ENCODE data around the gene PPP6R2. TPM values are rescaled to one million over a fixed set of nuclear protein-coding genes. Genes with fewer than 3 reads are reported as not detected.
A peak's percentile ranks its signal among the peaks of the same experiment; 100 is the strongest.

PPP6R2 gene
- total RNA-seq, 2 experiments from 2014 or later = 38.3 to 41.2 TPM

- no peak for DNase-seq
- Mint-ChIP-seq H3K9me3 (no peaks in the 10 kb centered on the region), H3K27ac (no peak overlapping the region), H3K4me3 (no peak overlapping the region), H3K4me1 (peaks cover 12% of the 10 kb centered on the region), H3K36me3 (no peaks in the 10 kb centered on the region), H3K27me3 (peaks cover 3% of the 10 kb centered on the region)
Measured at GRCh38 chr22:50311606-50312351, 31.3 kb upstream of the PPP6R2 start.

- no peaks in the 10 kb centered on the region for H3K36me3 Mint-ChIP-seq
- H3K27me3 Mint-ChIP-seq = peaks cover 3% of the 10 kb centered on the region
- H3K27ac Mint-ChIP-seq = no peak overlapping the region
- peaks cover 12% of the 10 kb centered on the region for H3K4me1 Mint-ChIP-seq
- no peak for DNase-seq
- H3K9me3 Mint-ChIP-seq = no peaks in the 10 kb centered on the region
- no peak overlapping the region for H3K4me3 Mint-ChIP-seq
Measured at GRCh38 chr22:50312371-50312770, 30.8 kb upstream of the PPP6R2 start.

GRCh38 chr22:50313021-50313420 is 30.1 kb upstream of the PPP6R2 start:
- DNase-seq = no peak
- no peak overlapping the region for H3K27ac Mint-ChIP-seq
- H3K4me3 Mint-ChIP-seq = no peak overlapping the region
- no peaks in the 10 kb centered on the region for H3K9me3 Mint-ChIP-seq
- H3K27me3 Mint-ChIP-seq = peaks cover 3% of the 10 kb centered on the region
- no peaks in the 10 kb centered on the region for H3K36me3 Mint-ChIP-seq
- H3K4me1 Mint-ChIP-seq = peaks cover 12% of the 10 kb centered on the region

DNA sequence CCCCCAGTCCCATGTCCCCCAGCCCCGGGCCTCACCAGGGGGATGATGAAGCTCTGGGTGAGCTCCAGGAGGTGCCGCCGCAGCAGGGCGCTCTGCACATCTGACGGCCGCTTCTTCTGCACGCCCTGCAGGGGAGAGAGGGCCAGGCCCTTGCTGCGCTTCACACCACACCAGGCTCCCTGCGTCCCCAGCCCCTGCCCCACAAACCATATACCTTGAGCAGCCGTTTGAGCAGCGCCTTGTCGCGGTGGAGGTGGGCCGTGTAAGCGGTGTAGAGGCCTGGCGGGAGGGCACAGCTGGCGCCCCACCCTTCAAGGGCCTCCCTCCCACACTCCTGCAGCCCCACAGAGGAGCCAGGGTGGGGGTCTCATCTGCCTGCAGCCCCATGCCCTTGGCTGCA is 29.5 kb upstream of the PPP6R2 start:
- Mint-ChIP-seq H3K4me1 (peaks cover 12% of the 10 kb centered on the region), H3K27me3 (peaks cover 3% of the 10 kb centered on the region), H3K9me3 (no peaks in the 10 kb centered on the region), H3K4me3 (peak overlapping the region; percentile 88), H3K36me3 (no peaks in the 10 kb centered on the region), H3K27ac (peak overlapping the region; percentile 83)
- DNase-seq = no peak

DNA sequence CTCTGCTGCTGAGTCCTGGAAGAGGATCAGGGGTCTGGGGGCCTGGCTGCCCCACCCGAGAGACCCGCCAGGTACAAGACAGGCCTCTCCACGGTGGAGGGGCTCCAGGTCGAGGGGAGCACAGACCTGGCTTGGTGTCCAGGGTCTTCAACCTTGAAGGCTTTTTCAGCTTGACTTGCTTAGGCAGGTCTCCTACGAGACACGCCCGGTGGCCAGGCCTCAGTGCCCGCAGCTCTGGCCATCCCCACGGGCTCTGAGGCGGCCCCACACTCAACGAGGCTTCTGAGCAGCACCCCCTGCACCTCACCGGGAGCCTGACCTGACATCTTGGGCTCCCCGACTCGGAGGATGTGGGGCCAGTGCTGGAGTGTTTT is 29.1 kb upstream of the PPP6R2 start:
- Mint-ChIP-seq H3K27me3 (no peaks in the 10 kb centered on the region), H3K9me3 (no peaks in the 10 kb centered on the region)
- DNase-seq = peak; percentile 29

DNA sequence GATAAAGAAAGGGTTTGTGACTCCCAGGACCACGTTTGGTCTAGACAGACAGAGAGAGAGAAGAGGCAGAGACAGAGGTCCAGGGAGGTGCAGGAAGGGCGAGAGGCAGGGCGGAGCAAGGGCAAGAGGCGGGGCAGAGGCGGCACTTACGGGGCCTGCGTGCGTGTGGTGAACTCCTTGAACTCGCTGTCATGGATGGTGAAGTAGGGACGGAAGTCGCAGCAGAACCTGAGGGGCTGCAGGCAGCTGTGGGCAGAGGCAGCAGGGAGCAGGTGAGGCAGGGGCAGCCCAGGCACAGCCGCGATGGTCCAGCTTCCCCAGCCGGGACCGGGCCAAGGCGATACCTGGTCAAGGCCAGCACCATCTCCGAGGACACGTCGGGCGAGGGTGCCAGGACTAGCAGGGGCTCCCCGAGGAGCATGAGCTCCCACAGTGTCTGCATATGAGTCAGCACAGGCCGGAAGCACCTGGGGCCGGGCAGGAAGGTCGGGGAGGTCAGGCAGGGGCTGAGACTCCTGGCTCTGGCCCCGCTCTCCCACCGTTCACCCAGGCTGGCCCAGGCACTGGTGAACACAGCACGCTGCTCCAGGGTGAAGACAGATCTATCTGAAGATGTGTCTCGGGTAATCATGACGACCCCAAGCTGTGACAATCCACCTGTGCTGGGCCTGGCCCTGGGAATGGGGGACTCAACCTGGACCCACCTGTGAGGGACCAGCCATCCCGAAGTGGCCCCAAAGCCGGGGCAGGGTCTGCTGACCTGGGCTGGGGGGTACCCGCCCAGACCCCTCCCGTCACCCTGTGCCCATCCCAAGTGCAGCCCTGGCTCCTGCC is 28.5 kb upstream of the PPP6R2 start:
- H3K36me3 Mint-ChIP-seq = no peaks in the 10 kb centered on the region
- peaks cover 10% of the 10 kb centered on the region for H3K4me1 Mint-ChIP-seq
- H3K27me3 Mint-ChIP-seq = no peaks in the 10 kb centered on the region
- no peaks in the 10 kb centered on the region for H3K9me3 Mint-ChIP-seq
- peak overlapping the region; percentile 83 for H3K27ac Mint-ChIP-seq
- DNase-seq = peak; percentile 82
- peak overlapping the region; percentile 88 for H3K4me3 Mint-ChIP-seq

More for the DNA sequence above, 29.1 kb upstream of the PPP6R2 start:
- peak overlapping the region; percentile 88 for H3K4me3 Mint-ChIP-seq
- H3K4me1 Mint-ChIP-seq = peaks cover 10% of the 10 kb centered on the region
- H3K36me3 Mint-ChIP-seq = no peaks in the 10 kb centered on the region
- H3K27ac Mint-ChIP-seq = peak overlapping the region; percentile 83

GRCh38 chr22:50315289-50316113 is 27.6 kb upstream of the PPP6R2 start:
- Mint-ChIP-seq H3K4me1 (peaks cover 10% of the 10 kb centered on the region), H3K27me3 (no peaks in the 10 kb centered on the region), H3K36me3 (no peaks in the 10 kb centered on the region), H3K27ac (no peak overlapping the region), H3K4me3 (peak overlapping the region; percentile 88), H3K9me3 (no peaks in the 10 kb centered on the region)
- no peak for DNase-seq

DNA sequence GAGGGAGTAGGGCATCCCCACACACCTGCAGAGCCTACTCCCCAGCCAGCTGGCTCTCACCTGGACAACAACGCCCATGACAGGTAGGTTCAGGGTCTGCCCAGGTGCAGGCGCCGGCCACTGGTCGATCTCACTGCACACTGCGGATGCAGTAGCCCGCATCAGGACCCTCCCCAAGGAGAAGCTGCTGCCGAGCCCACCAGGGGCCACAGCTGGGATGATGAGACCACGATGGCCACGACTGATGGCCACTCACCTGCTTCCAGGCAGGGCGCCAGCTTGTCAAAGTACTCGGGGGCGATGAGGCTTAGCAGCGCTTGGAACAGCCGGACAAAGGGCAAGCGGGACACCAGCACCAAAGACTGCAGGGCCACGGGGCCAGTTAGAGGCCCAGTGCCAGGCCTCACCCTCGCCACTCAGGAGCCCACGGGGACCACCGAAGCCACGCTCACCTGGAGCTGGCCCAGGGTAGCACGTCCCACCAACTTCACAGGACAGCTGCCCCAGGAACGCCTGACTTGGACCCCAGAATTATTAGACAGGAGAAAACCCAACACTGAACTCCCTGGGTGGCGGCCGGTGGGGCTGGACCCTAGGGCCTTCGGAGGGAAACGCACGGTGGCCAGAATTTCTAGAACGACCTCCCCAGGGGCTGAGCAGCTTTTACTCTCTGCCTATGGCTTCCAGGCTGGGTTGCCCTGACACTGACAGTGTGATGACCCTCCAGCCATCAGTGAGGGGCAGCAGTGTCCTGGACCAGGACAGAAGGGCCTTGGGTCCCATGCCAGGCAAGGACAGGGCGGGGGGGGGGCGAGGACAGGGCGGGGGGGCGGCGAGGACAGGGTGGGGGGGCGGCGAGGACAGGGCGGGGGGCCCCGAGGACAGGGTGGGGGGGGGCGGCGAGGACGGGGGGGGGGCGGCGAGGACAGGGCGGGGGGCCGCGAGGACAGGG is 26.7 kb upstream of the PPP6R2 start:
- Mint-ChIP-seq H3K9me3 (no peaks in the 10 kb centered on the region), H3K4me1 (peaks cover 10% of the 10 kb centered on the region), H3K27me3 (no peaks in the 10 kb centered on the region), H3K4me3 (no peak overlapping the region), H3K27ac (no peak overlapping the region), H3K36me3 (no peaks in the 10 kb centered on the region)
- no peak for DNase-seq

- no peak for DNase-seq
- Mint-ChIP-seq H3K4me1 (peaks cover 10% of the 10 kb centered on the region), H3K27me3 (no peaks in the 10 kb centered on the region), H3K9me3 (no peaks in the 10 kb centered on the region), H3K4me3 (no peak overlapping the region), H3K36me3 (no peaks in the 10 kb centered on the region), H3K27ac (no peak overlapping the region)
Measured at GRCh38 chr22:50317178-50317577, 25.9 kb upstream of the PPP6R2 start.

DNA sequence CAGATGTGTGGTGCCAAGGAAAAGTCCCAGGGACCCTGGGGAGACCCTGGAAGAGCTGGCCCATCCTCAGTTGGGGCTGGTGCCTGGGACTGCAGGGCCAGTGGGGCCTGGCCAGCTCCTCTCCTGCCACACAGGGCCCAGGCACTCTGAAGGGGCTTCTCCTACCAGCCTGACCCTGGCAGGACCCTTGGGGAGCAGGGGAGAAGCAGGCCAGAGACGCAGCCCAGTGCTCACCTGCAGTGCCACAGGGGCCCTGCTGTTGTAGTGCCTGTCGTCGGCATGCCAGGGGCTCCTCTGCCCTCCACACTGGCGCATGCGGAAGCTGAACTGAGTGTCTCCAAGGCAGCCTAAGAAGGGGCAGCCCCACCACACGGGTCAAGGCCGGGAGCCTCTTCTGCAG is 25.5 kb upstream of the PPP6R2 start:
- Mint-ChIP-seq H3K36me3 (no peaks in the 10 kb centered on the region), H3K27ac (no peak overlapping the region), H3K4me1 (peaks cover 10% of the 10 kb centered on the region), H3K27me3 (no peaks in the 10 kb centered on the region), H3K4me3 (no peak overlapping the region), H3K9me3 (no peaks in the 10 kb centered on the region)
- no peak for DNase-seq

DNA sequence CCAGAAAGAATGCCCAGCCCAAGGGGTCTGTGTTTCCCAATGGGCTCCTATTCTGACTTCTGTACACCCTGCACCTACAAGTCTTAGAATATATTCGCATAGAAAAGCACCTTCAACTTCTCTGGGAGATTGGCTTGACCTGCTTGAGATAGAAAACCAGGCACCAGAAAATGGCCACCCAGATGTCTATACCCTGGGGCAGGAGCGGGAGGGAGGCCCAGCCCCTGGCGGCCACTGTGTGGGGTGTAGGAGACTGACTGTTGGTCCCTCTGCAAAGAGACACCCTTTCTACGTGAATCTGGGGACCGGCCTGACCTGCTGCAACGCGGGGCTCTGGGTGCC is 24.8 kb upstream of the PPP6R2 start:
- H3K4me1 Mint-ChIP-seq = peaks cover 10% of the 10 kb centered on the region
- no peaks in the 10 kb centered on the region for H3K9me3 Mint-ChIP-seq
- no peaks in the 10 kb centered on the region for H3K36me3 Mint-ChIP-seq
- no peaks in the 10 kb centered on the region for H3K27me3 Mint-ChIP-seq
- H3K27ac Mint-ChIP-seq = no peak overlapping the region
- no peak overlapping the region for H3K4me3 Mint-ChIP-seq
- DNase-seq = no peak

DNA sequence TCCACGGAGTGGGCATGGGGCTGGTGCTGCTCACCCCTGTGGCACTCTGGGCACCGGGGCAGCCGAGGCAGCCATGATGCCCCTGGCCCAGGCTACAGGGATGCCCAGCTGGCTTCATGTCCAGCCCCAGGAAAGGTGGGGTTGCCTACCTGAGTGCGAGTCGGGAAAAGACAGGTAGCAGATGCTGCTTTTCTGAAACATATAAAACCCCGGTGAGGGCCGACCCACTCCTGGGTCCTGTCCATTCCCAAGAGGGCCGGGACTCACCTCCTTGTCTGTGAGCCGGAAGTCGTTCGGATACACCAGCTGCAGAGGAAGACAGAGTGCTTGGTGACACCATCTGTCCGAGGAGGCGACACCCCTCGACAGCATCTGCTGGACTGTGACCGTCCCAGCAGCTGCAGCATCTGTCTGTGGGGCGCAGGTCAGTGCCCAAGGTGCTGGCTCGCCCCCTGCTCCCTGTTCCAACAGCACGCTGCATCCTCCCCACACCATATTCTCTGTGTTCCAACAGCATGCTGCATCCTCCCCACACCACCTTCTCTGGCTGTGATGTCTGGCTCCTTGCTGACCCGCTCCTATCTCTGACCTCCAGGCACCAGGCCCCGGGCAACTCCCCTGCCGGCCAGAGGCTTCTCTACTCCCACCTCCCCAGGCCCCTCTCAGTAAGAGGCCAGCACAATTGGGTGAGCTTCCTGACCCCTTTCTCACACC is 24.3 kb upstream of the PPP6R2 start:
- H3K4me3 Mint-ChIP-seq = no peak overlapping the region
- DNase-seq = no peak
- no peaks in the 10 kb centered on the region for H3K36me3 Mint-ChIP-seq
- peaks cover 8% of the 10 kb centered on the region for H3K4me1 Mint-ChIP-seq
- no peak overlapping the region for H3K27ac Mint-ChIP-seq
- no peaks in the 10 kb centered on the region for H3K27me3 Mint-ChIP-seq
- no peaks in the 10 kb centered on the region for H3K9me3 Mint-ChIP-seq

GRCh38 chr22:50319503-50319951 is 23.6 kb upstream of the PPP6R2 start:
- no peaks in the 10 kb centered on the region for H3K36me3 Mint-ChIP-seq
- H3K4me1 Mint-ChIP-seq = peaks cover 4% of the 10 kb centered on the region
- no peaks in the 10 kb centered on the region for H3K27me3 Mint-ChIP-seq
- H3K9me3 Mint-ChIP-seq = no peaks in the 10 kb centered on the region
- H3K4me3 Mint-ChIP-seq = no peak overlapping the region
- no peak overlapping the region for H3K27ac Mint-ChIP-seq
- no peak for DNase-seq

- no peaks in the 10 kb centered on the region for H3K27me3 Mint-ChIP-seq
- no peak for DNase-seq
- no peak overlapping the region for H3K27ac Mint-ChIP-seq
- H3K9me3 Mint-ChIP-seq = no peaks in the 10 kb centered on the region
- H3K36me3 Mint-ChIP-seq = no peaks in the 10 kb centered on the region
- H3K4me1 Mint-ChIP-seq = peaks cover 3% of the 10 kb centered on the region
- H3K4me3 Mint-ChIP-seq = no peak overlapping the region
Measured at GRCh38 chr22:50320116-50320515, 23.0 kb upstream of the PPP6R2 start.

All from activated naive CD8-positive, alpha-beta T cell treated with anti-CD3 and anti-CD28 coated beads for 36 hours (primary cell).